A549 treated with Hydrocortisone at 1 μM for 4 hours (cell line): Measurements from ENCODE around the gene RASSF1. TPM values are rescaled to one million over a fixed set of nuclear protein-coding genes. Genes with fewer than 3 reads are reported as not detected.

ENCODE experiments used
- total RNA-seq: library from RNA; stranded (reverse); fragments of 200-300 nt; extraction: Qiagen RNA extraction; gene quantifications from 5 replicates; pipeline ENCODE4 v1.2.3, GENCODE V29; 2022

The RASSF1 gene
- total RNA-seq: 16.8 to 20.2 TPM (median 19.1 TPM) in 5 replicates

DNA sequence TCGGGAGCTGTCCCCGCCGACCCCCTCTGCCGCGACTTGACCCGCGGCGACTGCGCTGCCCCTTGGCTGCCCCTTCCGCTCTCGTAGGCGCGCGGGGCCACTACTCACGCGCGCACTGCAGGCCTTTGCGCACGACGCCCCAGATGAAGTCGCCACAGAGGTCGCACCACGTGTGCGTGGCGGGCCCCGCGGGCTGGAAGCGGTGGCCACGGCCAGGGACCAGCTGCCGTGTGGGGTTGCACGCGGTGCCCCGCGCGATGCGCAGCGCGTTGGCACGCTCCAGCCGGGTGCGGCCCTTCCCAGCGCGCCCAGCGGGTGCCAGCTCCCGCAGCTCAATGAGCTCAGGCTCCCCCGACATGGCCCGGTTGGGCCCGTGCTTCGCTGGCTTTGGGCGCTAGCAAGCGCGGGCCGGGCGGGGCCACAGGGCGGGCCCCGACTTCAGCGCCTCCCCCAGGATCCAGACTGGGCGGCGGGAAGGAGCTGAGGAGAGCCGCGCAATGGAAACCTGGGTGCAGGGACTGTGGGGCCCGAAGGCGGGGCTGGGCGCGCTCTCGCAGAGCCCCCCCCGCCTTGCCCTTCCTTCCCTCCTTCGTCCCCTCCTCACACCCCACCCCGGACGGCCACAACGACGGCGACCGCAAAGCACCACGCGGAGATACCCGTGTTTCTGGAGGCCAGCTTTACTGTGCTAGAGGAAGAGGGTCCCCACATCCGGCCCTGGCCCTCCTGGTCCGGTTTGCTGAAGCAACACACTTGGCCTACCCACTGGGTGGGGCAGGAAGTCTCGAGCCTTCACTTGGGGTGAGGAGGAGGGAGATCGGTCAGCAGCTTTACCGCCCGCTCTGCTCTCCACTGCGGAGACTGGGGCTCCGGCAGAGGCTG is at the start of gene RASSF1:
RASSF1 (minus strand) TSS at position 389 of the 882 bp plus-strand sequence; CDS start at position 358, 31 bp downstream.

DNA sequence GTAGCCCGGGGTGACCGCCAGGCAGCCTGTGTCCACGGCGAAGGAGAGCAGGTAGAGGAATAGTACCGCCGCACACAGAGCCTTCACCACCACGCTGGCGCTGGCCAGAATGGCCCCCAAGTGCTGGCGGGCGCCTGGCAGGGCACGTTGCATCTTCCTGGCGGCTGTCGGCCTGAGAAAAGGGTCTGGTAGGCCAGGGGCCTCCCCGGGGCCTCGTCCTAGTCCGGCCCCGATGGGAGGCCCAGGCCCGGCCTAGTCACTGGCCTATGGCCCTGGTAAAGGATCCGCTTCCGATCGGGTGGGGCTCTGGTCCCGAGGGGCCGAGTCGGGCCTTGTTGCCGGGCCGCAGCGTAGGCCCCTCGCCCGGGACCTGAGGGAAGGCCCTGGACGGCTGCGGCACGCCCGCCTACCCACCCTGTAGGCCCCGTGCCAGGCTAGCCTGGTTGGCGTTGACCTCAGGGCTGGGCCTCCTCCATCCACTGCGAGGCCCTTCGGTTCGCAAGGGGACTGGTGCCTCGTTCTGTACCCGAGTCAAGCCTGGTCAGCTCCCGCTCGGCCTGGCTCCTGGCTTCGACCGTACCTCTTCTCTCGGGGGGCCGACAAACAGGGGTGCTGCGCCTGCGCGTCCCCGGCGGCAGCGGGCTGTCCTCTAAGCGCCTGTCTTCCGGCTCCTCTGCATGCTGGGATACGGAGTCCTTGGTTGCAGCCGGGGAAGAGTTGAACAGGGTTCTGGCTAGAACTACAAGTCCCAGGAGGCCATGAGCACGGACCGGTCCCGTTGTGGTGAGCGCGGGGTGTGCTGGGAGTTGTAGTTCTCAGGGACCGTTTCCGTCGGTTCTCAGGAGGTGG is 18.5 kb upstream of the RASSF1 start, which contains the start of gene TMEM115:
TMEM115 (minus strand) TSS at position 611 of the 849 bp plus-strand sequence; CDS start at position 153, 458 bp downstream.

DNA sequence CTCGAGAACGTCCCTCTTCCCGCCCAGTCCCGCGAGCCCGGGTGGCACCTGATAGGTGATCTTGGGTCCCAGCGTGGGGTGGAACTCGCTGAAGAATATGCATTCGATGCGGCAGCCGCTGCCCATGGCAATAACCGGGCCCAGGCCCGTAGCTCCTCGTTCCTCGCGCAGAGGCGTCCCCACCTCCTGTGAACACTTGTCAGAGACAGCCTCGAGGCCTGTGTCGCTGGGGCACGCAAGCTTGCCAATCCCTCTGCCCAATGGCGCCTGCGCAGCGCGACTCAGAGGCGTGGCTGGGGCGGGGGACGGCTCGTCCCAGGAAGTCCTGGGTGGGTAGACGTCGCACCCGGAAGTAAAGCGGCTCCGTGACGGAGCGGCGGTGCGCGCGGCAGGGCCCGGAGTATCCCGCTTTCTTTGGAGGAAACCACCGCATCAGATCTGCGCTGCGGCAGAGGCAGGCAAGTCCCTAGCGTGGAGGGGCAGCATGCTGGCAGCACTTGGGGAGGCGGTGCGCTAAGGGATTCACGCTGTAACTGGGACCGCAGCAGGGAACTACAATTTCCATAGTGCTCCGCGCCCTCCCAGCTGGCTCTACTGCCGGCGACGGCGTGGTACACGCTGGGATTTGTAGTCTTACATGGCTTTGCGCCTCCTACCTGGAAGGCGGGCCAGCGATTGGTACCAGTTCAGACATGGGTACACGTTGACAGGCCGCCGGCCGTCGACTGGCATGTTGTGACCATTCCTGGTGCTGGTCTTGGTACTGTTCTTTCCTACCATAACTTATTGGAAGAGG is 10.1 kb upstream of the RASSF1 start, which contains the start of the genes CYB561D2 and NPRL2:
CYB561D2 (plus strand) TSS at position 336 of the 796 bp plus-strand sequence. CDS start 572 bp downstream, outside the sequence.
NPRL2 (minus strand) TSS at position 249 of the 796 bp plus-strand sequence; CDS start at position 126, 123 bp downstream.

GRCh38 chr3:50345586-50346234 is 5.1 kb upstream of the RASSF1 start, which contains the start of gene ZMYND10:
Gene ZMYND10, minus strand, starts transcription at chr3:50345732. Its CDS starts 153 bp downstream, at chr3:50345579.

DNA sequence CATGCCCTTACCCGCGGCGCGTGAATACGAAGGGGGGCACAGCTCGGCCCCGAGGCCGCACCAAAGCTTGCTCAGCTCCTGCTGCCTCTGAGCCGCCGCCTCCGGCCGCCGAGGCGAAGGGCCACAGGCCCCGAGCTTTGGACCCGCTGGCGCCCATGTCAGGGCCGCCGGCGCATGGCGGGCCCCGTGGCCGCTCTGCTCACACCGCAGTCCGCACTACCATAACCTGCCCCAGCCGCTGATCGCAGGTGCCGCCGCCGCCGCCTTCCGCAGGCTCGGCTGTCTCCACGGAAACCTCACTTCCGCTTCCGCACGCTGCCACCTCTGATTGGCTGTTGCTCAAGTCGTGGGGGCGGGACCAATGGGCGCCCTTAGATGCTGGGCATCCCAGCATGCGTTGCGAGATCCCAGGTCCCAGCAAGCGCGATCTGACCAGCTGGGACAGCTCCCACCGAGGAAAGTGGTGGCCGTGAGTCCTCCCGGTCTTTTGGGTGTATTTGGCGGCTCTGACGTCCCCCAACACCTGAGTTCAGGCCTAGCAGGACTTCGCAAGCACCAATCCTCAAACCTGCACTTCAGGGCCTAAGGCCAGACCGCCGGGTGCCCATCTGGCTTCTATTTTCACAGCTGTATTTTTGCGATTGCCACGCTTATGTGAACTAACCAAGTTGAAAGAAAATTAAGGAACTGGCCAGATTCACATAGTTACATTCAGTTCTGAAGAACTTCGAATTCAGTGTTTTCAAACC is 12.5 kb downstream of the RASSF1 start, which contains the start of gene TUSC2:
TUSC2 (minus strand) TSS at position 281 of the 749 bp plus-strand sequence; CDS start at position 157, 124 bp downstream.

GRCh38 chr3:50322386-50323091 is 18.1 kb downstream of the RASSF1 start, which contains the start of gene HYAL2:
Gene HYAL2, minus strand, starts transcription at chr3:50322745. Its CDS starts 2,256 bp downstream, at chr3:50320489.

GRCh38 chr3:50303013-50303815 is 37.4 kb downstream of the RASSF1 start, which contains the start of gene HYAL1:
Gene HYAL1, minus strand, starts transcription at chr3:50303574. Its CDS starts 618 bp downstream, at chr3:50302956.

GRCh38 chr3:50298836-50299637 is 41.6 kb downstream of the RASSF1 start, which contains the start of the genes HYAL3 and NAA80:
Gene HYAL3, minus strand, starts transcription at chr3:50299405. Its CDS starts 3,803 bp downstream, at chr3:50295602.
Gene NAA80, minus strand, starts transcription at chr3:50299405. Its CDS starts 1,942 bp downstream, at chr3:50297463.

DNA sequence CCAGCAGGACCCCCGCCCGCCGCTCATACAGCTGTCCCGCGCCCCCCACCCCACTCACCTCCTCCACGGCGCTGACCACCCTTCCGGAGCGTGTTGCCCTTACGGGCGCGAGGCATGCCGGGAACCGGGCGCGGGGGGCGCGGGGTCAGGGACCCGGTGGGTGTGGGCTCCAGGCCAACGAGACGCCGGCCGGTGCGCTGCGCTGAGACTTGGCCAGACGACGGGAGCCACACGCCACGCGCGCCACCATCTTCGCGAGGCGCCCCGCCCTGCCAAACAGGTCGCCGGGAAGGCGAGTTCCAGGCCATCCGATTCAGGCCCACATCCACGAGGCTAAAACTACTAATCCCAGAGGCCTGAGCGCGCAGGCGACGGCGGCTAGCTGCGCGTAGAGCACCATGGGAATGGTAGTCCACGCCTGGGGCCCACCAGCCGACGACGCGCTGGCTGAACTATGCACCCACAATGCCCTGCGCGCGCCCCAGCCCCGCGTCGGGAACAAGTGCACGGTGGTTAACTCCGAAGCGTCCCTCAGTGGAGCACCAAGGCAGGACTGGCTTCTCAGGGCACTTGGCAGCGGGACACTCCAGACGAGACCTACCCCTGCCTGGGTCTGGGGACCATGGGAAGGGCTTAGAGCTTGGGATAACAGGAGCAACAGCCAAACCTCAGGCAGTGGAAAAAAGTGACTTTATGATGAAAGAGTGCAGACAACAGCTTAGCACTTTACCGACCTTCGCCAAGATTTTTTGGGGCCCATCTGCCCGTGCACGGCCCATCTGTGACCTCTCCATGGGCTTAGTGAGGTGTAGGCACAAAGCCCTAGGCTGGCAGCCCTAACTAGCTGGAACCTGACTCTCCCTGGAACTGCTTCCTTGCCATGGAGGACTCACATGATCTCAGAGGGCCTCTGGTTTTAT is 48.2 kb downstream of the RASSF1 start, which contains the start of gene IFRD2:
IFRD2 (minus strand) TSS at position 271 of the 920 bp plus-strand sequence; CDS start at position 116, 155 bp downstream.

Other genes starting within 250 kb of the RASSF1 start
- 12.7 to 20.4 TPM (median 16.9 TPM) in 5 replicates for gene SEMA3F, start 185.5 kb downstream of the RASSF1 start, total RNA-seq
- gene GNAT1, start 149.2 kb downstream of the RASSF1 start, total RNA-seq: 0.21 TPM in 1 of 5 replicates, not detected in the others
- gene SLC38A3, start 135.6 kb downstream of the RASSF1 start, total RNA-seq: 0.10 to 0.12 TPM (median 0.12 TPM) in 3 of 5 replicates, not detected in the others
- gene GNAI2, start 104.6 kb downstream of the RASSF1 start, total RNA-seq: 40.7 to 48.2 TPM (median 44.0 TPM) in 5 replicates
- gene SEMA3B, start 71.7 kb downstream of the RASSF1 start, total RNA-seq: 6.0 to 9.4 TPM (median 6.2 TPM) in 5 replicates
- gene LSMEM2, start 61.7 kb downstream of the RASSF1 start, total RNA-seq: 0.07 to 0.10 TPM in 2 of 5 replicates, not detected in the others
- 74.0 to 96.1 TPM (median 89.5 TPM) in 5 replicates for gene IFRD2, start 48.4 kb downstream of the RASSF1 start, total RNA-seq
- gene HYAL3, start 41.4 kb downstream of the RASSF1 start, total RNA-seq: 7.6 to 9.9 TPM (median 8.9 TPM) in 5 replicates
- 4.4 to 7.6 TPM (median 6.9 TPM) in 5 replicates for gene NAA80, start 41.4 kb downstream of the RASSF1 start, total RNA-seq
- gene HYAL1, start 37.3 kb downstream of the RASSF1 start, total RNA-seq: 0.30 to 0.69 TPM (median 0.47 TPM) in 5 replicates
- gene HYAL2, start 18.1 kb downstream of the RASSF1 start, total RNA-seq: 25.0 to 32.7 TPM (median 30.7 TPM) in 5 replicates
- 23.4 to 39.4 TPM (median 37.3 TPM) in 5 replicates for gene TUSC2, start 12.6 kb downstream of the RASSF1 start, total RNA-seq
- 0.79 to 1.7 TPM (median 1.1 TPM) in 5 replicates for gene ZMYND10, start 4.9 kb upstream of the RASSF1 start, total RNA-seq
- gene NPRL2, start 9.9 kb upstream of the RASSF1 start, total RNA-seq: 12.2 to 13.4 TPM (median 13.4 TPM) in 5 replicates
- gene CYB561D2, start 10.0 kb upstream of the RASSF1 start, total RNA-seq: 14.2 to 21.5 TPM (median 19.1 TPM) in 5 replicates
- gene TMEM115, start 18.7 kb upstream of the RASSF1 start, total RNA-seq: 42.7 to 49.1 TPM (median 47.0 TPM) in 5 replicates
- 0.48 to 0.61 TPM (median 0.59 TPM) in 5 replicates for gene CACNA2D2, start 162.8 kb upstream of the RASSF1 start, total RNA-seq
- gene C3orf18, start 226.9 kb upstream of the RASSF1 start, total RNA-seq: 2.0 to 2.6 TPM (median 2.3 TPM) in 5 replicates
- gene HEMK1, start 228.7 kb upstream of the RASSF1 start, total RNA-seq: 4.9 to 7.0 TPM (median 6.2 TPM) in 5 replicates